ENCODE measurements around the gene HADHA. TPM values are rescaled to one million over a fixed set of nuclear protein-coding genes. Genes with fewer than 3 reads are reported as not detected.

The HADHA gene
- total and polyA plus RNA-seq, 2 donors (not counting 1 experiment from before 2014, with no cell fraction given): 29.8 to 96.7 TPM

DNA sequence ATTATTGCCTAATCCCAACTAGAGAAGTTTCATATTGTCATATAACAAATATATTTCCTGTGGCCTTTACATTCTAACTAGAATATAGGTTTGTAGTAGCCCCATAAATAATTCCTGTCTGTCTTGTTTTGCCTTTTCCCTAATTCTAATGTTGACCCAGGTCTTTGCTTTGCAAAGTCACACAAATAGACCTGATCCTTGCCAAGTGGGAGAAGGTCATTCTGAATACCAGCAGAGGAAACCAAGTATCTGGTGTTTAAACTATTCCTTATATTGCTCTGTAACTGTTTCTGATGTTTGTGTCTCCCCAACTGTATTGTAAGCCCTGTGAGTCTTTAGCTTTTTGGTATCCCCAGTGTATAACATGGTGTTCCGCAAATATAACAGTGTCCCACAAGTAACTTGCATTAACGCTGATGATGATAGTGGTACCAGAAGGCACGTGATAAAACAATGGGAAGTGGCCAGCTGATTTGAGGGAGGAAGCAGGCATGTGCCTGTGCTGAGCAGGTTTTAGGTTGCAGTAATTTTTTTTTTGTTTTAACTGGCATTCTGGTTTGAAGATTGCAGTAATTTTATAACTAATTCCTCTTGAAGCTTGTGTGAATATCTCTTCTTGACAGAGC lies 11.4 kb upstream of the HADHA start:
- Histone ChIP-seq H3K9ac (ENCODE audit: low read length) (no peak overlapping the region), H3K27ac (ENCODE audit: low read length in 2 of 2) (no peak overlapping the region), H3K4me2 (replicated peaks; ENCODE audit: low read depth, low read length, poor library complexity, severe bottlenecking) (no peak overlapping the region), H4K20me1 (ENCODE audit: control insufficient read depth, insufficient read depth, low read length, poor library complexity, severe bottlenecking) (peaks cover 30% of the 10 kb centered on the region), H3K9me3 (ENCODE audit: control extremely low read depth in 1 of 3, control insufficient read depth in 2 of 3, insufficient read depth in 1 of 3, low read length in 2 of 3) (no peaks in the 10 kb centered on the region), H3K4me1 (ENCODE audit: control insufficient read depth in 2 of 2, insufficient read depth in 2 of 2, low read length in 2 of 2) (no peaks in the 10 kb centered on the region), H3K36me3 (replicated peaks in 1 of 2; ENCODE audit: control extremely low read depth in 1 of 2, control insufficient read depth in 1 of 2, extremely low read depth in 1 of 2, insufficient read depth in 2 of 2, low read length in 1 of 2) (peaks cover 5 to 38% of the 10 kb centered on the region in 2 experiments), H3K79me2 (ENCODE audit: control insufficient read depth, insufficient read depth, low read length) (peaks cover 35% of the 10 kb centered on the region), H3K27me3 (replicated peaks in 1 of 4; ENCODE audit: control extremely low read depth in 1 of 4, control insufficient read depth in 3 of 4, insufficient read depth in 4 of 4, low read length in 3 of 4) (no peaks in the 10 kb centered on the region), H2AFZ (ENCODE audit: insufficient read depth, low read depth, low read length, poor library complexity, severe bottlenecking) (no peak overlapping the region), H3K4me3 (ENCODE audit: control extremely low read depth in 1 of 5, extremely low read depth in 1 of 5, insufficient read depth in 1 of 5, low read depth in 2 of 5, low read length in 4 of 5) (no peak overlapping the region)
- TF ChIP-seq EZH2 (IDR thresholded peaks at IDR 0.05; ENCODE audit: borderline replicate concordance, insufficient read depth, low read depth, low read length, poor library complexity, severe bottlenecking): no peak
- TF ChIP-seq, protein P1, sequence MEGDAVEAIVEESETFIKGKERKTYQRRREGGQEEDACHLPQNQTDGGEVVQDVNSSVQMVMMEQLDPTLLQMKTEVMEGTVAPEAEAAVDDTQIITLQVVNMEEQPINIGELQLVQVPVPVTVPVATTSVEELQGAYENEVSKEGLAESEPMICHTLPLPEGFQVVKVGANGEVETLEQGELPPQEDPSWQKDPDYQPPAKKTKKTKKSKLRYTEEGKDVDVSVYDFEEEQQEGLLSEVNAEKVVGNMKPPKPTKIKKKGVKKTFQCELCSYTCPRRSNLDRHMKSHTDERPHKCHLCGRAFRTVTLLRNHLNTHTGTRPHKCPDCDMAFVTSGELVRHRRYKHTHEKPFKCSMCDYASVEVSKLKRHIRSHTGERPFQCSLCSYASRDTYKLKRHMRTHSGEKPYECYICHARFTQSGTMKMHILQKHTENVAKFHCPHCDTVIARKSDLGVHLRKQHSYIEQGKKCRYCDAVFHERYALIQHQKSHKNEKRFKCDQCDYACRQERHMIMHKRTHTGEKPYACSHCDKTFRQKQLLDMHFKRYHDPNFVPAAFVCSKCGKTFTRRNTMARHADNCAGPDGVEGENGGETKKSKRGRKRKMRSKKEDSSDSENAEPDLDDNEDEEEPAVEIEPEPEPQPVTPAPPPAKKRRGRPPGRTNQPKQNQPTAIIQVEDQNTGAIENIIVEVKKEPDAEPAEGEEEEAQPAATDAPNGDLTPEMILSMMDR (IDR thresholded peaks at IDR 0.05): no peak
- WGBS (ENCODE audit: insufficient coverage): no CpG with 5 or more reads among the region's 3 CpGs
- Mint-ChIP-seq H3K4me1 (peaks cover 11% of the 10 kb centered on the region), H3K27ac (no peak overlapping the region), H3K9me3 (ENCODE audit: insufficient read depth) (no peaks in the 10 kb centered on the region), H3K4me3 (no peak overlapping the region), H3K27me3 (no peaks in the 10 kb centered on the region)
- ChIA-PET POLR2A (no interaction called here), CTCF (no interaction called here)
- DNase-seq: no peak
- no peak for ATAC-seq (ENCODE audit: low read depth)
- intact Hi-C loops (cut with micrococcal nuclease): no loop called here

DNA sequence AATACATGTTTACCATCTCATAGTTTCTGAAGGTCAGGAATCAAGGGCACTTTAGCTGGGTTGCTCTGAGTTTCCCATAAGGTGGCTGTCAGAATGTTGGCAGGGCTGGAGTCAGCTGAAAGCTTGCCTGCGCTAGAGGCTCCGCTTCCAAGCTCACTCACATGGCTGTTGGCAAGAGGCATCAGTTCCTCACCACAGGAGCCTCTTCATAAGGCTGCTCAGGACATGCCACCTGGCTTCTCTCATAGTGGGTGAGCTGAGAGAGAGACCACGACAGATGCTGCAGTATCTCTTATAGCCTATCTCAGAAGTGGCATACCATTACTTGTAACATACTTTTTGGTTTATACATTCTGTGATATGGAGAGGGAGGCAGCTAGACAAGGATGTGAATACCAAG lies 7.5 kb upstream of the HADHA start:
- 95% methylated on average over 2 of the region's 3 CpGs for WGBS (ENCODE audit: insufficient coverage)
- H3K27ac ChIP-seq (ENCODE audit: low read length in 2 of 2): no peak overlapping the region
- H3K27me3 Mint-ChIP-seq: no peaks in the 10 kb centered on the region
- H3K79me2 ChIP-seq (ENCODE audit: control insufficient read depth, insufficient read depth, low read length): peaks cover 75% of the 10 kb centered on the region
- no peaks in the 10 kb centered on the region for H3K9me3 Mint-ChIP-seq (ENCODE audit: insufficient read depth)
- H3K4me2 ChIP-seq (replicated peaks; ENCODE audit: low read depth, low read length, poor library complexity, severe bottlenecking): no peak overlapping the region
- H3K4me3 ChIP-seq (ENCODE audit: control extremely low read depth in 1 of 5, extremely low read depth in 1 of 5, insufficient read depth in 1 of 5, low read depth in 2 of 5, low read length in 4 of 5): no peak overlapping the region
- ChIA-PET POLR2A (no interaction called here), CTCF (interaction anchor here (0.6 kb wide), 1 partner anchor 462 kb away, joined by 3 read pairs; no protein-coding TSS in a partner anchor)
- peaks cover 49% of the 10 kb centered on the region for H4K20me1 ChIP-seq (ENCODE audit: control insufficient read depth, insufficient read depth, low read length, poor library complexity, severe bottlenecking)
- H3K4me1 ChIP-seq (ENCODE audit: control insufficient read depth in 2 of 2, insufficient read depth in 2 of 2, low read length in 2 of 2): peaks cover 2% of the 10 kb centered on the region in 2 donors
- TF ChIP-seq EZH2 (IDR thresholded peaks at IDR 0.05; ENCODE audit: borderline replicate concordance, insufficient read depth, low read depth, low read length, poor library complexity, severe bottlenecking): no peak
- intact Hi-C loops (cut with micrococcal nuclease): no loop called here
- no peak for DNase-seq
- ATAC-seq (ENCODE audit: low read depth): no peak
- no peak overlapping the region for H2AFZ ChIP-seq (ENCODE audit: insufficient read depth, low read depth, low read length, poor library complexity, severe bottlenecking)
- H3K27ac Mint-ChIP-seq: no peak overlapping the region
- H3K36me3 ChIP-seq (replicated peaks in 1 of 2; ENCODE audit: control extremely low read depth in 1 of 2, control insufficient read depth in 1 of 2, extremely low read depth in 1 of 2, insufficient read depth in 2 of 2, low read length in 1 of 2): peaks cover 0 to 17% of the 10 kb centered on the region in 2 experiments
- no peak overlapping the region for H3K4me3 Mint-ChIP-seq
- no peak overlapping the region for H3K9ac ChIP-seq (ENCODE audit: low read length)
- no peaks in the 10 kb centered on the region for H3K27me3 ChIP-seq (replicated peaks in 1 of 4; ENCODE audit: control extremely low read depth in 1 of 4, control insufficient read depth in 3 of 4, insufficient read depth in 4 of 4, low read length in 3 of 4)
- H3K9me3 ChIP-seq (ENCODE audit: control extremely low read depth in 1 of 3, control insufficient read depth in 2 of 3, insufficient read depth in 1 of 3, low read length in 2 of 3): no peaks in the 10 kb centered on the region
- H3K4me1 Mint-ChIP-seq: peaks cover 22% of the 10 kb centered on the region
